Hepatocyte (in vitro differentiated cells): ENCODE results near the gene CNOT6.
"Not testable (repeated sequence)": the region's sequence is repeated elsewhere in the genome, so short reads cannot be mapped to it uniquely, and the experiment has no call there.

ENCODE experiments used
- CTCF ChIP-seq: fragments of 200-600 bp; sonication (generic); IDR thresholded peaks from 2 replicates; pipeline ENCODE4 v1.5.1; 2016; ENCODE audit warnings: antibody characterized with exemption, mild to moderate bottlenecking; ENCODE audit not compliant: poor library complexity
- EZH2 ChIP-seq: fragments of 200-600 bp; sonication (generic); IDR thresholded peaks from 2 replicates; pipeline ENCODE4 v1.6.1; 2016; ENCODE audit warnings: antibody characterized with exemption, mild to moderate bottlenecking, borderline replicate concordance
- EZH2phosphoT487 ChIP-seq: fragments of 200-600 bp; sonication (generic); IDR thresholded peaks from one replicate; pipeline ENCODE4 v1.6.1; 2018; ENCODE audit warnings: antibody characterized with exemption, mild to moderate bottlenecking, low read depth, moderate library complexity; ENCODE audit not compliant: unreplicated experiment, severe bottlenecking

DNA sequence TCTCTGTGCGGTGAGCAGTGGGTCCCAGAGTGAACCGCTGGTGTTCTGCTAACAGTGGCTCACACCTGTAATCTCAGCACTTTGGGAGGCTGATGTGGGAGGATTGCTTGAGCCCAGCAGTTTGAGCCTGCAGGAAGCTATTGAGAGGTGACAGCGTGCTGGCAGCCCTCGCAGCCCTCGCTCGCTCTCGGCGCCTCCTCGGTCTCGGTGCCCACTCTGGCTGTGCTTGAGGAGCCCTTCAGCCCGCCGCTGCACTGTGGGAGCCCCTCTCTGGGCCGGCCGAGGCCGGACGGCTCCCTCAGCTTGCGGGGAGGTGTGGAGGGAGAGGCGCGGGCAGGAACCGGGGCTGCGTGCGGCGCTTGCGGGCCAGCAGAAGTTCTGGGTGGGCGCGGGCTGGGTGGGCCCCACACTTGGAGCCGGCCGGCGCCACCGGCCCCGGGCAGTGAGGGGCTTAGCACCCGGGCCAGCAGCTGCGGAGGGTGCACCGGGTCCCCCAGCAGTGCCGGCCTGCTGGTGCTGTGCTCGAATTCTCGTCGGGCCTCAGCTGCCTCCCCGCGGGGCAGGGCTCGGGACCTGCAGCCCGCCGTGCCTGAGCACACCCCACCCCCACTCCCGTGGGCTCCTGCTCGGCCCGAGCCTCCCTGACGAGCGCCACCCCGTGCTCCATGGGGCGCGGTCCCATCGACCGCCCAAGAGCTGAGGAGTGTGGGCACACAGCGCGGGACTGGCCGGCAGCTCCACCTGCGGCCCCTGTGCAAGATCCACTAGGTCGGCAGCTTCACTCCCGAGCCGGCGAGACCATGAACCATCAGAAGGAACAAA is 35.1 kb upstream of the CNOT6 start:
- TF ChIP-seq CTCF, EZH2, EZH2phosphoT487: not testable (repeated sequence)
